GM12873 (cell line): ENCODE results near the gene SETD6.

Experiments used
- CTCF ChIP-seq: IDR thresholded peaks from 2 replicates; pipeline ENCODE4 v1.5.1; 2012; ENCODE audit warnings: low read depth, mild to moderate bottlenecking, moderate library complexity, low read length, control low read depth; ENCODE audit not compliant: insufficient read depth; ENCODE audit errors: missing control alignments

Gene SETD6

GRCh38 chr16:58537124-58537906 lies 22.0 kb downstream of the SETD6 start:
- no peak for TF ChIP-seq CTCF

DNA sequence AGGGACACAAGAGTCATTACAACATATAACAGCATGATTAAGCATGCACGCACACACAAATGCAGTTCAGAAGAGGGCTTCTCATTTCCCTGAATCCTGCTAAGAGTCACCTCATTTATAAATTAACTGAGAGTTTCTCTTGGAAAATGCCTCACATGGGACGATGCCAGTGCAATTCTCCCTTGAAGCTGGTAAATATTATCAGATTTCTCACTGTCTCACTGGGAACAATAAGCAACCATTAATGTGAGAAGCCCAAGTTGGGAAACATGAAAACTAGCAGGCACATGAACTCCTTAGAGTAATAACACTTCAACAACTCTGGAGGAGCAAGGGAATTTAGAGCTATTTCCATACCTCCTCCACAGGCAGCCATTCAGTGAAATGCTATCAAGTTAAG lies 26.4 kb downstream of the SETD6 start:
- TF ChIP-seq CTCF = no peak

DNA sequence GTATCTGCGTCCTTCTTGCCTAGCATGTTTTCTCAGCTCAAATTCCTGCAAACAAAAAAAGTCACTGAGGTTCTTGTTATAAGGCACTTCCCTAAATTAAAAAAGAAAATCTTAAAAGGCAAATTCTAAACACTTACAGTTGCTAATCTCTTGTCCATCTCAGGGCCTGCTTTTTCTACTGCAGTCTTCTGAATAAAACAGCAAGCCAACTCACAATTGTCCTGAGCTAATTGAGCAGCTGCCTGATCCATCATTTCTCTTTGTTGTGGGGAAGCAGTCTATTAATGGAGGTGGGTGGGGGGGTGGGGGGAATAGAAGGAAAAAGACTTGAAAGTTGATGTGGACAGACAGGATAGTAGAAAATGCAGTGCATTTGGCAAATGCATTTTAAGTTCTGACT lies 27.0 kb downstream of the SETD6 start:
- no peak for TF ChIP-seq CTCF

DNA sequence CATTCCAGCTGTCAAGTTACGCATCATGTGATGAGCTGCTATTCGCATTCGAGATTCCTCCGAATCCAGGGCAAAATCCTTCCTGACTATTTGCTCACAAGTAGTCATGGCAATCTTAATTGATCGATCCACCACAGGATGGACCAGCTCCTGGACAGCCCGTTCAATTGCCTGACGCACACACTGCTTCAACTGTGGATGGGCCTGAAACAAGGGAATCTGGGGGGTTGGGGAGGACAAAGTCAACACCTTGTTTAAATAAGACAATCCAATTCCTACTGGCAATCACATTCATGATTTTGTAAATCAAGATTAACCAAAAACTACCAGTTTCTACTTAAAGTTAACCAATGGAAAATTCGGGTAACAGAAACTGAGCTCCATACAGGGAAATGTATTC lies 28.4 kb downstream of the SETD6 start:
- TF ChIP-seq CTCF = no peak

DNA sequence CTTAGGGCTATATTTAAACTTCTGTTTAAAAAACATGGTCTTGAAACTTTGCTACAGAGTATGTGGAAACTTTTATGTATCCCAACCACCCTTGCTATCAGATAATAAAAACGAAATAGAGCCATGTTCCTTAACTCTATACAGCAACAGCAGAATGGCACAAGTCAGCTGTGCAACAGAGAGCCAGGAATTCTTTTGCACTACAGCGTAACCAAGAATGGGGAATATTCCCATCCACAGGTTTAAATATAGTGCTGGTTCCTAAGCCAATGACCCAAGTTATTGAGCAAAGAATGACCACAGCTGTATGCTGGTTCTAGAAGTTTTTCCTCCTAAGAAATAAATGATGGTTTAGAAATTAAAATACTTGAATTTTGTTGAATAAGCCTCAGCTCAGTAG lies 33.1 kb downstream of the SETD6 start:
- TF ChIP-seq CTCF = no peak

DNA sequence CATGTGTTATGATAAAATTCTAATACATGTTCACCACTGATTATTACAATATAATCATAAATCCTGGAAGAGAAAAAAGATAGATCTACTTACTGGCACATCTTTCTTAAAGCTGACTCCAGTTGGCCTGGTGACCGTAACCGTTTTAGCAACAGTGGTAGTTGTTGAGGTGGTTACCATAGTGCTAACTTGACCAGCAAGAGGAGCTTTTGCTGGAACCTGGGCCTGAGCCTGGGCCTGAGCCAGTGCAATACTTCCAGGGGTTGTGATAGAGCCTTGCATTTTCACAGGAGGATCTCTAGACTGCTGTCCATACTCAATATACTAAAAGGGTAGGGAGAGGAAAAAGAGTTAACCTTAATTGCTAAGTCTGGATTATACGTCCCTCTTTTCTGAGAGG lies 36.2 kb downstream of the SETD6 start:
- no peak for TF ChIP-seq CTCF

GRCh38 chr16:58556678-58557077 lies 41.4 kb downstream of the SETD6 start:
- TF ChIP-seq CTCF = no peak
